NT2/D1 (cell line): ENCODE data around the gene DNAL4.

Source experiments
- SUZ12 ChIP-seq: IDR thresholded peaks from 2 replicates; pipeline ENCODE4 v1.6.1; 2011; ENCODE audit not compliant: insufficient read length, insufficient read depth; ENCODE audit errors: extremely low read depth
- YY1 ChIP-seq: IDR thresholded peaks from 2 replicates; pipeline ENCODE4 v1.6.1; 2011; ENCODE audit not compliant: insufficient read length, insufficient read depth

GRCh38 chr22:38802671-38803121, 8.8 kb upstream of the DNAL4 start:
- TF ChIP-seq SUZ12 (no peak), YY1 (no peak)
